B cell (primary cell): ENCODE data around the gene LRP2. TPM values are rescaled to one million over a fixed set of nuclear protein-coding genes. Genes with fewer than 3 reads are reported as not detected.
"Not testable (repeated sequence)": the region's sequence is repeated elsewhere in the genome, so short reads cannot be mapped to it uniquely, and the experiment has no call there.

Experiments
- ATAC-seq: fragments of 200-7000 bp; cut with Tn5 transposase; one replicate; pipeline ENCODE4 v1.10.0; 2021; ENCODE audit warnings: low read depth, mild to moderate bottlenecking, moderate number of reproducible peaks, moderate library complexity
- CTCF ChIA-PET: fragments of 350-600 bp; sonication (Branson Sonifier 250); formaldehyde crosslinking; loops from one replicate; lab custom pipeline; 2021; ENCODE audit warnings: antibody characterized with exemption, inconsistent platforms; lab: Charles Lee
- POLR2A ChIA-PET: fragments of 350-600 bp; sonication (Branson Sonifier 250); formaldehyde crosslinking; loops from one replicate; lab custom pipeline; 2021; ENCODE audit warnings: antibody characterized with exemption; lab: Charles Lee
- DNase-seq: peaks from one replicate; pipeline ENCODE4 v3.0.0; 2013
- H2AFZ ChIP-seq: 2 replicates; pipeline ENCODE4 v1.6.1; 2012; ENCODE audit warnings: mild to moderate bottlenecking, low read depth, low read length; ENCODE audit not compliant: insufficient read depth, poor library complexity, severe bottlenecking
- H3K27ac ChIP-seq, 2 donors: 1 replicate in 1 of 2; 2 replicates in 1 of 2; pipeline ENCODE4 v1.5.1; 2012 to 2013; ENCODE audit warnings: low read length in 2 of 2, mild to moderate bottlenecking in 2 of 2, moderate library complexity in 1 of 2
- H3K27me3 ChIP-seq, 4 experiments: fragments of 200-600 bp in 1 of 4; sonication (generic) in 1 of 4; replicated peaks in 1 of 4; 1 replicate in 2 of 4; 2 replicates in 2 of 4; pipeline versions ENCODE4 v1.6.1 to v1.7.0; 2013 to 2016; ENCODE audit warnings: low read length in 3 of 4, mild to moderate bottlenecking in 2 of 4, mixed read lengths in 1 of 4, moderate library complexity in 1 of 4; ENCODE audit not compliant: insufficient read depth in 4 of 4, control insufficient read depth in 3 of 4; ENCODE audit errors: control extremely low read depth in 1 of 4
- H3K36me3 ChIP-seq, 2 experiments: replicated peaks in 1 of 2; 1 replicate in 1 of 2; 2 replicates in 1 of 2; pipeline versions ENCODE4 v1.6.1 to v1.7.1; 2013; ENCODE audit warnings: low read length in 1 of 2; ENCODE audit not compliant: insufficient read depth in 2 of 2, control insufficient read depth in 1 of 2; ENCODE audit errors: control extremely low read depth in 1 of 2, extremely low read depth in 1 of 2
- H3K4me1 ChIP-seq, 2 donors: fragments of 200-600 bp in 1 of 2; sonication (generic) in 1 of 2; 1 replicate in 1 of 2; 2 replicates in 1 of 2; pipeline versions ENCODE4 v1.5.1 to v1.6.1; 2013 to 2017; ENCODE audit warnings: low read length in 2 of 2; ENCODE audit not compliant: control insufficient read depth in 2 of 2, insufficient read depth in 2 of 2
- H3K4me2 ChIP-seq: replicated peaks from 2 replicates; pipeline ENCODE3; 2012; ENCODE audit warnings: mild to moderate bottlenecking, low read depth, low read length; ENCODE audit not compliant: poor library complexity, severe bottlenecking
- H3K4me3 ChIP-seq, 5 experiments: fragments of 200-600 bp in 1 of 5; sonication (generic) in 1 of 5; 1 replicate in 3 of 5; 2 replicates in 2 of 5; pipeline versions ENCODE4 v1.5.1 to v1.7.0; 2011 to 2016; ENCODE audit warnings: low read length in 4 of 5, mild to moderate bottlenecking in 4 of 5, low read depth in 2 of 5, control low read depth in 1 of 5, moderate library complexity in 1 of 5; ENCODE audit not compliant: insufficient read depth in 1 of 5; ENCODE audit errors: control extremely low read depth in 1 of 5, extremely low read depth in 1 of 5
- H3K79me2 ChIP-seq: fragments of 200-600 bp; sonication (generic); one replicate; pipeline ENCODE4 v1.6.0; 2016; ENCODE audit warnings: low read length; ENCODE audit not compliant: control insufficient read depth, insufficient read depth
- H3K9ac ChIP-seq: fragments of 200-600 bp; sonication (generic); 2 replicates; pipeline ENCODE4 v1.6.1; 2017; ENCODE audit warnings: mild to moderate bottlenecking, low read length, moderate library complexity
- H3K9me3 ChIP-seq, 3 donors: one replicate each; pipeline versions ENCODE4 v1.6.1 to v1.7.1; 2013; ENCODE audit warnings: low read length in 2 of 3; ENCODE audit not compliant: control insufficient read depth in 2 of 3, insufficient read depth in 1 of 3; ENCODE audit errors: control extremely low read depth in 1 of 3
- H4K20me1 ChIP-seq: 2 replicates; pipeline ENCODE4 v1.6.0; 2012; ENCODE audit warnings: mild to moderate bottlenecking, low read length; ENCODE audit not compliant: insufficient read depth, control insufficient read depth, poor library complexity, severe bottlenecking
- H3K27ac Mint-ChIP-seq: one replicate; pipeline ENCODE4 v1.8.0; 2021; ENCODE audit warnings: mixed read lengths
- H3K27me3 Mint-ChIP-seq: one replicate; pipeline ENCODE4 v1.8.0; 2021; ENCODE audit warnings: mixed read lengths
- H3K4me1 Mint-ChIP-seq: one replicate; pipeline ENCODE4 v1.8.0; 2021; ENCODE audit warnings: mixed read lengths
- H3K4me3 Mint-ChIP-seq: one replicate; pipeline ENCODE4 v1.8.0; 2021; ENCODE audit warnings: mixed read lengths
- H3K9me3 Mint-ChIP-seq: one replicate; pipeline ENCODE4 v1.8.0; 2022; ENCODE audit warnings: mixed read lengths; ENCODE audit not compliant: insufficient read depth
- EZH2 ChIP-seq: IDR thresholded peaks from 2 replicates; pipeline ENCODE4 v1.6.1; 2012; ENCODE audit warnings: borderline replicate concordance, low read depth, mild to moderate bottlenecking, moderate library complexity, low read length; ENCODE audit not compliant: insufficient read depth, poor library complexity, severe bottlenecking
- WGBS: methylation state at CpG from one replicate; pipeline ENCODE4 v1.1.5; 2013; ENCODE audit warnings: missing lambda C conversion rate; ENCODE audit not compliant: insufficient coverage; 5-methylcytosine and 5-hydroxymethylcytosine counted together
- intact Hi-C: fragments of 100-400 bp; cut with micrococcal nuclease; formaldehyde crosslinking; loops from one replicate; pipeline ENCODE4 v1.10.0; 2022
- polyA plus RNA-seq: library from polyadenylated mRNA; depleted of rRNA; stranded (reverse); fragments of >200 nt; gene quantifications from 2 replicates; pipeline ENCODE4 v1.2.3, GENCODE V29; 2012
- total RNA-seq, 2 donors: library from RNA; stranded (reverse); fragments of 120-200 nt in 1 of 2; gene quantifications; 1 replicate in 1 of 2; 2 replicates in 1 of 2; pipeline versions ENCODE4 v1.2.3 to v1.2.4, GENCODE V29; 2013 to 2022
- TF ChIP-seq, protein P1 (sequence below): fragments of 200-600 bp; IDR thresholded peaks from one replicate; pipeline ENCODE4 v1.8.0; 2022; ENCODE audit warnings: antibody characterized with exemption, mild to moderate bottlenecking

LRP2 gene
- total and polyA plus RNA-seq, 2 donors (not counting 1 experiment from before 2014, with no cell fraction given): not detected

DNA sequence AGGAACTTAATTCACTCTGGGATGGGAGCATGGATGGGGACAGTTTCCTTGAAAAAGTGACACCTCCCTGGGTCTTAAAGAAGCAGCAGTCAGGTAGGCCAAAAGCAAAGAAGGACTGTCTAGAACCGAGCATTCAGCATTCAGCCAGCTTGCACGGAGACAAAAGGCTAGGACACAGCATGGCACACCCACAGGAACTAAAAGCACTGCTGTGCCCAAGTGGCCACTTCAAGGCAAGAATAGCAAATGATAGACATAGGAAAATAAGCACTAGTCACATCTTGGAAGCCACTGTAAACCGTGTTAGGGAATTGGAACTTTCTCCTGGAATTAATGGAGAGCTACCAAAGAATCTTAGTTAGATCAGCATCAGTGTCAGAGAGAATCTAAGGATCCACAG, 47.0 kb downstream of the LRP2 start:
- ChIA-PET POLR2A (no interaction called here), CTCF (no interaction called here)
- no peak overlapping the region for H3K4me3 Mint-ChIP-seq
- no peak overlapping the region for H3K9ac ChIP-seq
- peaks cover 20% of the 10 kb centered on the region for H3K27me3 Mint-ChIP-seq
- ATAC-seq (no peak), DNase-seq (no peak)
- H3K36me3 ChIP-seq: no peaks in the 10 kb centered on the region
- no peaks in the 10 kb centered on the region for H3K4me1 ChIP-seq
- whole genome bisulfite sequencing: 94% methylated on average over 3 of the region's 3 CpGs
- H3K9me3 ChIP-seq: no peaks in the 10 kb centered on the region
- no peaks in the 10 kb centered on the region for H3K79me2 ChIP-seq
- no peak overlapping the region for H3K27ac ChIP-seq
- H3K27me3 ChIP-seq: peaks cover 0 to 7% (median 1%) of the 10 kb centered on the region in 4 experiments
- H3K9me3 Mint-ChIP-seq: no peaks in the 10 kb centered on the region
- no peak overlapping the region for H2AFZ ChIP-seq
- TF ChIP-seq, protein P1, sequence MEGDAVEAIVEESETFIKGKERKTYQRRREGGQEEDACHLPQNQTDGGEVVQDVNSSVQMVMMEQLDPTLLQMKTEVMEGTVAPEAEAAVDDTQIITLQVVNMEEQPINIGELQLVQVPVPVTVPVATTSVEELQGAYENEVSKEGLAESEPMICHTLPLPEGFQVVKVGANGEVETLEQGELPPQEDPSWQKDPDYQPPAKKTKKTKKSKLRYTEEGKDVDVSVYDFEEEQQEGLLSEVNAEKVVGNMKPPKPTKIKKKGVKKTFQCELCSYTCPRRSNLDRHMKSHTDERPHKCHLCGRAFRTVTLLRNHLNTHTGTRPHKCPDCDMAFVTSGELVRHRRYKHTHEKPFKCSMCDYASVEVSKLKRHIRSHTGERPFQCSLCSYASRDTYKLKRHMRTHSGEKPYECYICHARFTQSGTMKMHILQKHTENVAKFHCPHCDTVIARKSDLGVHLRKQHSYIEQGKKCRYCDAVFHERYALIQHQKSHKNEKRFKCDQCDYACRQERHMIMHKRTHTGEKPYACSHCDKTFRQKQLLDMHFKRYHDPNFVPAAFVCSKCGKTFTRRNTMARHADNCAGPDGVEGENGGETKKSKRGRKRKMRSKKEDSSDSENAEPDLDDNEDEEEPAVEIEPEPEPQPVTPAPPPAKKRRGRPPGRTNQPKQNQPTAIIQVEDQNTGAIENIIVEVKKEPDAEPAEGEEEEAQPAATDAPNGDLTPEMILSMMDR: no peak
- no peak for TF ChIP-seq EZH2
- no peaks in the 10 kb centered on the region for H3K4me1 Mint-ChIP-seq
- no peaks in the 10 kb centered on the region for H4K20me1 ChIP-seq
- H3K4me2 ChIP-seq: no peak overlapping the region
- no peak overlapping the region for H3K27ac Mint-ChIP-seq
- no peak overlapping the region for H3K4me3 ChIP-seq
- intact Hi-C loops: no loop called here

- WGBS: 100% methylated on average over 1 of the region's 5 CpGs
- H3K4me3 Mint-ChIP-seq, POLR2A ChIA-PET: not testable (repeated sequence)
Observed at GRCh38 chr2:169308349-169308748, 54.0 kb downstream of the LRP2 start.

DNA sequence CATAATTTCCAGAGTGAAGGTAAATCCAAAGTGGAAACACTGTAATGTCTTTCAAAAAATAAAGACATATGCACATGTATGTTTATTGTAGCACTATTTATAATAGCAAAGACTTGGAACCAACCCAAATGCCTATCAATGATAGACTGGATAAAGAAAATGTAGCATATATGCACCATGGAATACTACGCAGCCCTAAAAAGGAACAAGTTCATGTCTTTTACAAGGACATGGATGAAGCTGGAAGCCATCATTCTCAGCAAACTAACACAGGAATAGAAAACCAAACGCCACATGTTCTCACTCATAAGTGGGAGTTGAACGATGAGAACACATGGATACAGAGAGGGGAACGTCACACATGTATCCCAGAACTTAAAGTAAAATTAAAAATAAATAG, 57.6 kb downstream of the LRP2 start:
- H3K36me3 ChIP-seq, H3K27me3 ChIP-seq, H3K4me1 Mint-ChIP-seq, H3K9me3 ChIP-seq, H3K4me1 ChIP-seq, H3K27ac Mint-ChIP-seq, H3K9me3 Mint-ChIP-seq, H3K4me3 ChIP-seq, POLR2A ChIA-PET, H3K4me3 Mint-ChIP-seq, H4K20me1 ChIP-seq, H3K4me2 ChIP-seq, H3K9ac ChIP-seq, H3K79me2 ChIP-seq, intact Hi-C loops, H3K27ac ChIP-seq, H3K27me3 Mint-ChIP-seq, H2AFZ ChIP-seq, ATAC-seq, DNase-seq, CTCF ChIA-PET: not testable (repeated sequence)
- no CpG with 5 or more reads among the region's 4 CpGs for WGBS

More at GRCh38 chr2:169308349-169308748, 54.0 kb downstream of the LRP2 start:
- H3K27me3 Mint-ChIP-seq, H3K4me3 ChIP-seq, H2AFZ ChIP-seq, H3K36me3 ChIP-seq, CTCF ChIA-PET, intact Hi-C loops, H3K9me3 ChIP-seq, H3K4me1 ChIP-seq, H3K4me1 Mint-ChIP-seq, H3K79me2 ChIP-seq, ATAC-seq, DNase-seq, H3K9me3 Mint-ChIP-seq, H3K4me2 ChIP-seq, H3K27ac ChIP-seq, H3K27me3 ChIP-seq, H4K20me1 ChIP-seq, H3K9ac ChIP-seq, H3K27ac Mint-ChIP-seq: not testable (repeated sequence)
